T-cell (primary cell): ENCODE results near the gene REEP3. TPM values are rescaled to one million over a fixed set of nuclear protein-coding genes. Genes with fewer than 3 reads are reported as not detected.

ENCODE experiments used
- ATAC-seq, 4 experiments: fragments of 200-7000 bp in 3 of 4; fragments of 150-1000 bp in 1 of 4; cut with Tn5 transposase; replicated peaks in 1 of 4; 1 replicate in 3 of 4; 2 replicates in 1 of 4; pipeline ENCODE4 v1.10.0; 2021; ENCODE audit warnings: moderate library complexity in 3 of 4, mild to moderate bottlenecking in 2 of 4, moderate number of reproducible peaks in 1 of 4
- CTCF ChIA-PET, 2 donors: fragments of 300-600 bp; sonication (Branson Sonifier 250); formaldehyde crosslinking; loops; one replicate each; lab custom pipeline; 2022; ENCODE audit warnings: antibody characterized with exemption in 2 of 2; lab: Charles Lee
- POLR2A ChIA-PET, 2 donors: fragments of 300-600 bp; sonication (Branson Sonifier 250); formaldehyde crosslinking; loops; one replicate each; lab custom pipeline; 2022; ENCODE audit warnings: antibody characterized with exemption in 2 of 2; lab: Charles Lee
- DNase-seq, 35 experiments: peaks; one replicate each; pipeline versions ENCODE4 v3.0.0 to v3.0.0-alpha.2; 2013 to 2023
- H3K27ac ChIP-seq: one replicate; pipeline ENCODE4 v1.5.1; 2013; ENCODE audit warnings: low read length
- H3K27me3 ChIP-seq, 2 experiments: replicated peaks in 1 of 2; 1 replicate in 1 of 2; 2 replicates in 1 of 2; pipeline versions ENCODE4 v1.6.1 to v1.7.0; 2013; ENCODE audit warnings: low read length in 1 of 2, mixed read lengths in 1 of 2; ENCODE audit not compliant: control insufficient read depth in 2 of 2, insufficient read depth in 2 of 2; ENCODE audit errors: extremely low read depth in 1 of 2
- H3K36me3 ChIP-seq, 2 donors: 1 replicate in 1 of 2; 2 replicates in 1 of 2; pipeline versions ENCODE4 v1.6.1 to v1.7.0; 2013; ENCODE audit warnings: low read length in 1 of 2; ENCODE audit not compliant: control insufficient read depth in 2 of 2, insufficient read depth in 1 of 2; ENCODE audit errors: extremely low read depth in 1 of 2
- H3K4me1 ChIP-seq, 2 experiments: 1 replicate in 1 of 2; 2 replicates in 1 of 2; pipeline versions ENCODE4 v1.6.1 to v1.7.0; 2013; ENCODE audit warnings: low read length in 2 of 2, mixed read lengths in 1 of 2; ENCODE audit not compliant: insufficient read depth in 2 of 2, control insufficient read depth in 1 of 2; ENCODE audit errors: extremely low read depth in 1 of 2
- H3K4me3 ChIP-seq, 2 donors: 1 replicate in 1 of 2; 2 replicates in 1 of 2; pipeline versions ENCODE4 v1.5.1 to v1.7.0; 2013; ENCODE audit warnings: mild to moderate bottlenecking in 2 of 2, low read length in 1 of 2, moderate library complexity in 1 of 2; ENCODE audit not compliant: control insufficient read depth in 1 of 2; ENCODE audit errors: extremely low read depth in 1 of 2
- H3K9me3 ChIP-seq: 2 replicates; pipeline ENCODE4 v1.7.0; 2013
- H3K27ac Mint-ChIP-seq, 2 donors: one replicate each; pipeline ENCODE4 v1.8.0; 2020 to 2021; ENCODE audit warnings: mild to moderate bottlenecking in 2 of 2, mixed read lengths in 2 of 2
- H3K27me3 Mint-ChIP-seq, 2 donors: one replicate each; pipeline ENCODE4 v1.8.0; 2021 to 2022; ENCODE audit warnings: mixed read lengths in 2 of 2
- H3K36me3 Mint-ChIP-seq: one replicate; pipeline ENCODE4 v1.8.0; 2021; ENCODE audit warnings: mixed read lengths
- H3K4me1 Mint-ChIP-seq, 3 donors: one replicate each; pipeline ENCODE4 v1.8.0; 2020 to 2022; ENCODE audit warnings: mixed read lengths in 3 of 3, mild to moderate bottlenecking in 1 of 3
- H3K4me3 Mint-ChIP-seq, 3 donors: one replicate each; pipeline ENCODE4 v1.8.0; 2020 to 2022; ENCODE audit warnings: mild to moderate bottlenecking in 3 of 3, mixed read lengths in 3 of 3, moderate library complexity in 3 of 3
- H3K9me3 Mint-ChIP-seq, 3 donors: one replicate each; pipeline ENCODE4 v1.8.0; 2020 to 2022; ENCODE audit warnings: mixed read lengths in 3 of 3
- WGBS: methylation state at CpG from one replicate; pipeline ENCODE4 v1.1.5; 2013; ENCODE audit warnings: missing lambda C conversion rate; ENCODE audit not compliant: insufficient coverage; 5-methylcytosine and 5-hydroxymethylcytosine counted together
- total RNA-seq, 35 experiments: library from RNA in 6 of 35; stranded (reverse) in 6 of 35; fragments of 120-200 nt in 1 of 35; gene quantifications; one replicate each; pipeline versions ENCODE4 v1.2.1 to v1.2.4 and lab custom pipeline; 2013 to 2026

The REEP3 gene
- total RNA-seq, 5 donors from 2014 or later (not counting 1 experiment from before 2014, with no cell fraction given): 7.9 to 16.2 (median 9.9) TPM

GRCh38 chr10:63515002-63515763, 6.0 kb upstream of the REEP3 start:
- POLR2A ChIA-PET: interaction anchor here in 1 of 2 donors (0.6 kb wide), 2 partner anchors 210 to 941 kb away, joined by 3 read pairs; no protein-coding TSS in a partner anchor
- H3K27ac Mint-ChIP-seq: no peak overlapping the region

GRCh38 chr10:63516207-63516606, 5.0 kb upstream of the REEP3 start:
- POLR2A ChIA-PET: interaction anchor here (0.6 to 0.8 kb wide), 4 partner anchors 16 to 278 kb away, joined by 3 to 15 read pairs (median 4); no protein-coding TSS in a partner anchor
- H3K4me1 Mint-ChIP-seq: peaks cover 72 to 78% (median 75%) of the 10 kb centered on the region in 3 donors
- no peak overlapping the region for H3K4me3 Mint-ChIP-seq
- Histone ChIP-seq H3K27me3 (no peaks in the 10 kb centered on the region), H3K9me3 (no peaks in the 10 kb centered on the region), H3K27ac (no peak overlapping the region), H3K4me1 (peaks cover 12 to 26% of the 10 kb centered on the region in 2 experiments), H3K4me3 (no peak overlapping the region), H3K36me3 (no peaks in the 10 kb centered on the region)
- no peak for ATAC-seq
- WGBS: no CpG with 5 or more reads among the region's 1 CpG
- CTCF ChIA-PET: interaction anchor here in 1 of 2 donors (1.1 kb wide), 1 partner anchor 299 kb away, joined by 3 read pairs; no protein-coding TSS in a partner anchor
- DNase-seq: no peak
- no peaks in the 10 kb centered on the region for H3K27me3 Mint-ChIP-seq
- peaks cover 8% of the 10 kb centered on the region for H3K36me3 Mint-ChIP-seq
- no peak overlapping the region for H3K27ac Mint-ChIP-seq
- H3K9me3 Mint-ChIP-seq: peaks cover 0 to 11% (median 3%) of the 10 kb centered on the region in 3 donors

More at GRCh38 chr10:63515002-63515763, 6.0 kb upstream of the REEP3 start:
- Mint-ChIP-seq H3K9me3 (peaks cover 0 to 11% (median 3%) of the 10 kb centered on the region in 3 donors), H3K4me3 (peak overlapping the region; percentile 4 to 22 (median 21)), H3K4me1 (peaks cover 67 to 79% (median 77%) of the 10 kb centered on the region in 3 donors), H3K27me3 (no peaks in the 10 kb centered on the region), H3K36me3 (peaks cover 11% of the 10 kb centered on the region)
- Histone ChIP-seq H3K9me3 (no peaks in the 10 kb centered on the region), H3K4me1 (peaks cover 7 to 24% of the 10 kb centered on the region in 2 experiments), H3K36me3 (no peaks in the 10 kb centered on the region), H3K27ac (no peak overlapping the region), H3K4me3 (no peak overlapping the region), H3K27me3 (no peaks in the 10 kb centered on the region)
- DNase-seq: peak in 2 of 35 experiments; percentile 4 to 24
- 100% methylated on average over 1 of the region's 5 CpGs for WGBS
- peak in 2 of 4 experiments; percentile 40 to 63 for ATAC-seq
- CTCF ChIA-PET: interaction anchor here in 1 of 2 donors (1.1 kb wide), 1 partner anchor 298 kb away, joined by 3 read pairs; no protein-coding TSS in a partner anchor

- CTCF ChIA-PET: interaction anchor here in 1 of 2 donors (0.5 kb wide), 1 partner anchor 143 kb away, joined by 3 read pairs; no protein-coding TSS in a partner anchor
- POLR2A ChIA-PET: interaction anchor here in 1 of 2 donors (0.5 to 1.0 kb wide), 2 partner anchors 251 to 293 kb away, joined by 3 to 8 read pairs; no protein-coding TSS in a partner anchor
- DNase-seq: no peak
- Mint-ChIP-seq H3K4me1 (peaks cover 76 to 86% (median 80%) of the 10 kb centered on the region in 3 donors), H3K36me3 (peaks cover 5% of the 10 kb centered on the region), H3K27me3 (no peaks in the 10 kb centered on the region), H3K9me3 (peaks cover 0 to 5% (median 0%) of the 10 kb centered on the region in 3 donors), H3K27ac (no peak overlapping the region), H3K4me3 (peak overlapping the region in 1 of 3 donors; percentile 92)
- Histone ChIP-seq H3K36me3 (no peaks in the 10 kb centered on the region), H3K9me3 (no peaks in the 10 kb centered on the region), H3K4me1 (peaks cover 15 to 36% of the 10 kb centered on the region in 2 experiments), H3K4me3 (no peak overlapping the region), H3K27me3 (no peaks in the 10 kb centered on the region), H3K27ac (no peak overlapping the region)
- WGBS: 100% methylated on average over 4 of the region's 6 CpGs
- ATAC-seq: no peak
These were observed 2.4 kb upstream of the REEP3 start for GRCh38 chr10:63518690-63519288.

DNA sequence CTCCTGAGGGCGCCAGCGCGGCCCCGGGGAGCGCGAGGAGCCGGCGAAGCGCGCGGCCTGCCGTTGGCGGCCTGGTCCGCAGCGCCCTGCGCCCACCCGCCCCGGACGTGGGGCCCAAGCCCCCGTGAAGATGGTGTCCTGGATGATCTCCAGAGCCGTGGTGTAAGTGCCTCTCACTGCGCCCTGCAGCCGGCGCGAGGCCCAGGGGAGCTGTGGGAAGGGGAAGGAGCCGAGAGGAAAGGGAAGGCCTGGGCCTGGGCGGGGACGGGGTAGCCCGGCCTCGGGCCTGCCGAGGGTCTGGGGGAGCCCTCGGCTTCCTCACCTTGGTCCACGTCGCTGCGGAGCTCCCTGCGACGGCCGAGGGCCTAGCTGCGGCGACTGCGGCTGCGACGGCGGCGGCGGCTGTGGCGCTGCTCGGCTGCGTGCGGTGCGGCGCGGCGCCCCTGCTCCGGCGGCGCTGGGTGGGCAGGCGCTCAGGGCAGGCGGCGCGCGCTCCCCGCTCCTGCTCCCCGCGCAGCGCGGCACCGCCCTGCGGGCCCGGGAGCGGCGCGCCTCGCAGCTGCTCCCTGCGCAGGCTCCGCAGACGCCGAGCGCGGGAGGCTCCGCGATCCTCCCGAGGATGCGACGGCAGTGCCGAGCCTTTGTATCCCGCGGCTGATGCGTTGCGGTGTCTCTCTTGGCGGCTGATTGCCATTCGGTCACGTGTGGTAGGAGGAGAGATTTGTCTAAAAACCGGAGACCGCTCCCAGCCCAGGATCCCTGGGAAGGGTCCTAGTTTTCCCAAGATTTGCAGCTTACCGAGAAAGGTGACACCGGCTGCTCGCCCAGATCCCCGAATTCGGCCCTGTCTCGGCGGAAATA, 445 bp downstream of the REEP3 start:
- H3K4me1 ChIP-seq: peaks cover 8 to 24% of the 10 kb centered on the region in 2 experiments
- Mint-ChIP-seq H3K9me3 (no peaks in the 10 kb centered on the region), H3K4me3 (peak overlapping the region; percentile 87 to 92 (median 90)), H3K27me3 (no peaks in the 10 kb centered on the region), H3K4me1 (peaks cover 68 to 73% (median 71%) of the 10 kb centered on the region in 3 donors), H3K27ac (peak overlapping the region; percentile 81 to 85), H3K36me3 (no peaks in the 10 kb centered on the region)
- ATAC-seq: peak; percentile 75 to 79 (median 77)
- no peaks in the 10 kb centered on the region for H3K9me3 ChIP-seq
- DNase-seq: peak; percentile 15 to 79 (median 41)
- no peaks in the 10 kb centered on the region for H3K27me3 ChIP-seq
- H3K4me3 ChIP-seq: peak overlapping the region; percentile 83 to 93
- POLR2A ChIA-PET: interaction anchor here (0.5 to 1.8 kb wide), 3 partner anchors 11 to 253 kb away, joined by 3 to 7 read pairs (median 4); no protein-coding TSS in a partner anchor
- no peaks in the 10 kb centered on the region for H3K36me3 ChIP-seq
- peak overlapping the region; percentile 83 for H3K27ac ChIP-seq
- WGBS: under 1% methylated on average over 97 of the region's 102 CpGs
- CTCF ChIA-PET: interaction anchor here in 1 of 2 donors (0.6 to 1.5 kb wide), 3 partner anchors 29 to 198 kb away, joined by 3 to 8 read pairs (median 5); no protein-coding TSS in a partner anchor

DNA sequence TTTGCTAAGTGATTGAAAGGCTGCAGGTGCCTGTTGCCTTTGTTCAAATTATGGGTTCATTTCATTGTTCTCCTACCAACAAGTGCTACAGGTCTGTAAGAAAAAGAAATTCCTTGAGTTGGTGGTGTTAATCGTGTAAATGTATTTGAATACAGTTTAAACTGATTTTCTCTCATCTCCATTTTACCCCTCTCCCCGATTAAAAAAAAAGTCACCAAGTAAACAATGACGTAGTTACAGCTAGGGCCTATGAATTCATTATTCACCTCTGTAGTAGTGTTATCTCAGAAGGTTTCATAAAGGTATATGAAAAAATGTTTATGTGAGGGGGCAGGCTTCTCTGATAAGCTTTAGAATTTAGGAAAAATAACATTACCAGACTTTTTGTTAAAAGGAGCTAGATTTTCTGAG, 1.1 kb downstream of the REEP3 start:
- no peaks in the 10 kb centered on the region for H3K9me3 Mint-ChIP-seq
- H3K27ac Mint-ChIP-seq: peak overlapping the region; percentile 81 to 85
- peak overlapping the region; percentile 87 to 92 (median 90) for H3K4me3 Mint-ChIP-seq
- H3K9me3 ChIP-seq: no peaks in the 10 kb centered on the region
- H3K27me3 Mint-ChIP-seq: no peaks in the 10 kb centered on the region
- peak in 1 of 4 experiments; percentile 30 for ATAC-seq
- CTCF ChIA-PET: interaction anchor here (0.6 to 1.5 kb wide), 7 partner anchors 21 to 1226 kb away, joined by 3 to 8 read pairs (median 5); no protein-coding TSS in a partner anchor
- peak in 1 of 35 experiments; percentile 56 for DNase-seq
- no CpG with 5 or more reads among the region's 3 CpGs for WGBS
- no peaks in the 10 kb centered on the region for H3K36me3 Mint-ChIP-seq
- POLR2A ChIA-PET: interaction anchor here (1.1 to 1.8 kb wide), 3 partner anchors 95 to 305 kb away, joined by 3 to 9 read pairs (median 7); no protein-coding TSS in a partner anchor
- H3K27me3 ChIP-seq: no peaks in the 10 kb centered on the region
- peak overlapping the region; percentile 83 for H3K27ac ChIP-seq
- peak overlapping the region; percentile 83 to 93 for H3K4me3 ChIP-seq
- H3K4me1 Mint-ChIP-seq: peaks cover 66 to 73% (median 70%) of the 10 kb centered on the region in 3 donors
- peaks cover 8 to 20% of the 10 kb centered on the region in 2 experiments for H3K4me1 ChIP-seq
- no peaks in the 10 kb centered on the region for H3K36me3 ChIP-seq
